Measurements from ENCODE around the gene ABCF2. TPM values are rescaled to one million over a fixed set of nuclear protein-coding genes. Genes with fewer than 3 reads are reported as not detected.

The ABCF2 gene
- total RNA-seq, 1 donor from 2014 or later = 37.8 TPM

DNA sequence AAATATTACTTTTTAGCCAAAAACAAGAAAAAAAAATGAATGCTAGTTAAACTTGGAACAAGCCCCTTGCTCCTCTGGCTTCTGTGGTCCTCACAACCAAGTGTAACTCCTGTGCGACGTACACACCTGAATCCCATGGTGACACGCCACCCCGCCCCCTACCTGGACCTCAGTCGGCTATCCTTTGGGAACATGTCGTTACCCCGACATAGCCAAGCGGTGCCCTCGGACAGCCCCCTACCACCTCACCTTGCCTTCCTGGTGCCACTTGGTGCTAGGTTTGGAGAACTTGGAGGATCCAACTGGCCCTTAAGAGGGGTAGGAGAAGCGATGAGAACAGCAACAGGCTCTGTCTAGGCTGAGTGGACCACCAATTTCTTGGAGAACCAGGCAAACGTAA is 33.5 kb upstream of the ABCF2 start:
- TF ChIP-seq, protein P1, sequence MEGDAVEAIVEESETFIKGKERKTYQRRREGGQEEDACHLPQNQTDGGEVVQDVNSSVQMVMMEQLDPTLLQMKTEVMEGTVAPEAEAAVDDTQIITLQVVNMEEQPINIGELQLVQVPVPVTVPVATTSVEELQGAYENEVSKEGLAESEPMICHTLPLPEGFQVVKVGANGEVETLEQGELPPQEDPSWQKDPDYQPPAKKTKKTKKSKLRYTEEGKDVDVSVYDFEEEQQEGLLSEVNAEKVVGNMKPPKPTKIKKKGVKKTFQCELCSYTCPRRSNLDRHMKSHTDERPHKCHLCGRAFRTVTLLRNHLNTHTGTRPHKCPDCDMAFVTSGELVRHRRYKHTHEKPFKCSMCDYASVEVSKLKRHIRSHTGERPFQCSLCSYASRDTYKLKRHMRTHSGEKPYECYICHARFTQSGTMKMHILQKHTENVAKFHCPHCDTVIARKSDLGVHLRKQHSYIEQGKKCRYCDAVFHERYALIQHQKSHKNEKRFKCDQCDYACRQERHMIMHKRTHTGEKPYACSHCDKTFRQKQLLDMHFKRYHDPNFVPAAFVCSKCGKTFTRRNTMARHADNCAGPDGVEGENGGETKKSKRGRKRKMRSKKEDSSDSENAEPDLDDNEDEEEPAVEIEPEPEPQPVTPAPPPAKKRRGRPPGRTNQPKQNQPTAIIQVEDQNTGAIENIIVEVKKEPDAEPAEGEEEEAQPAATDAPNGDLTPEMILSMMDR (conservative IDR thresholded peaks at IDR 0.05; ENCODE audit: low read depth, low read length) = no peak
- no peak overlapping the region for H3K4me3 ChIP-seq (ENCODE audit: low read depth, low read length)
- DNase-seq (ENCODE audit: low read depth) = no peak

- no peak overlapping the region for H3K4me3 ChIP-seq (ENCODE audit: low read depth, low read length)
- TF ChIP-seq, protein P1 (conservative IDR thresholded peaks at IDR 0.05; ENCODE audit: low read depth, low read length) = no peak
- no peak for DNase-seq (ENCODE audit: low read depth)
Measured at GRCh38 chr7:151257990-151258389, 31.0 kb upstream of the ABCF2 start.

DNA sequence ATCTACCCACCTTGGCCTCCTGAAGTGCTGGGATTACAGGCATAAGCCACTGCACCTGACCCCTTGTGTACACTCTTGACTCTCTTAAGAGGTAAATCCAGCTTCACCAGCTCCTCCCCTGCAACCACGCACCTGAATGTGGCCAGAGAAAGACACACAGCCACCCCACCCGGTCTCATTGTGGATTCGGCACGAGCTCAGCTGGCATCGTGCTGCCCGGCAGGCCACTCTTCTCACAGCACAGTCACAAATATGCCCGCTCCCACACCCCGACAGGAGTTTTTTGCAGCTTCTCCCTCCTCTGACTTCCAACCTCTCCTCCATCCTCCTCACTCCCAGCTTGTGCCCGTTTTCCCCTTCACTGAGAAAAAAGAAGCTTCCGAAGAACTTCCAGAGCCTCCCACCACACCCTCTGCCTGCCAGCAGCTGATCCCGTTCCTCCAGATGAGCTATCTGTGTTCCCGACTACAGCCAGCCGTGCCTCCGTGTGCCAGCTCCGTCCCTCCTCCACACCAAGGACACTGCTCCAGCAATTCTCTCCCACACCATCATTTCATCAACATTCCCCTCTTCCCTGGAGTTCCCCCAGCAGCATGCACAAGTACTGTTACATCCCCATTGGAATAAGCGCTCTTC is 29.5 kb upstream of the ABCF2 start:
- H3K4me3 ChIP-seq (ENCODE audit: low read depth, low read length) = no peak overlapping the region
- TF ChIP-seq, protein P1 (conservative IDR thresholded peaks at IDR 0.05; ENCODE audit: low read depth, low read length) = no peak
- no peak for DNase-seq (ENCODE audit: low read depth)

- TF ChIP-seq, protein P1 (conservative IDR thresholded peaks at IDR 0.05; ENCODE audit: low read depth, low read length) = no peak
- no peak for DNase-seq (ENCODE audit: low read depth)
- no peak overlapping the region for H3K4me3 ChIP-seq (ENCODE audit: low read depth, low read length)
Measured at GRCh38 chr7:151255390-151255789, 28.4 kb upstream of the ABCF2 start.

GRCh38 chr7:151254851-151255250 is 27.8 kb upstream of the ABCF2 start:
- no peak for DNase-seq (ENCODE audit: low read depth)
- TF ChIP-seq, protein P1 (conservative IDR thresholded peaks at IDR 0.05; ENCODE audit: low read depth, low read length) = no peak

GRCh38 chr7:151254316-151254715 is 27.3 kb upstream of the ABCF2 start:
- DNase-seq (ENCODE audit: low read depth) = no peak
- TF ChIP-seq, protein P1 (conservative IDR thresholded peaks at IDR 0.05; ENCODE audit: low read depth, low read length) = no peak
- H3K4me3 ChIP-seq (ENCODE audit: low read depth, low read length) = no peak overlapping the region

More at GRCh38 chr7:151254851-151255250, 27.8 kb upstream of the ABCF2 start:
- no peak overlapping the region for H3K4me3 ChIP-seq (ENCODE audit: low read depth, low read length)

All from epithelial cell of proximal tubule (primary cell).